ENCODE measurements around the gene CDC42EP3. TPM values are rescaled to one million over a fixed set of nuclear protein-coding genes. Genes with fewer than 3 reads are reported as not detected.

The CDC42EP3 gene
- total RNA-seq, 2 donors from 2014 or later: 42.2 to 57.4 TPM

GRCh38 chr2:37622450-37623100, 48.9 kb downstream of the CDC42EP3 start:
- ATAC-seq (ENCODE audit: insufficient number of reproducible peaks, low FRiP score, low read depth): no peak
- H3K36me3 ChIP-seq: no peaks in the 10 kb centered on the region
- TF ChIP-seq CTCF (IDR thresholded peaks at IDR 0.05): no peak

DNA sequence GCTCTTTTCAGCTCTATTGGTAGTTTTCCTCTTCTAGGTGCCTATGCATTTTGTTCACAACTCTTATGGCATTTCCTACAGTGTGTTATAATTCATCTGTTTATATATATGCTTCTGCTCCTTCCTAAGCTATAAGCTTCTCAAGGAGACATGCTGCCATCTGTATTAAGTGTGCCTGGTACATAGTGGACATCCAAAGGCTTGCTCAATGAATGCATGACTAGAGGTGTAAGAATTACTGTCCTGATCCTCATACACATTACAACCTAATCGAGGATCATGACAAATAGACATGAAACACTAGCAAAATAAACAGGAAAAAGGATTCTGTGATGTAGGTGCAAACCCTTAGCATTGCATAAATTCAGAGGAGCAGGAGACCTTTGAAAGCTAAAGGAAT, 50.2 kb downstream of the CDC42EP3 start:
- Histone ChIP-seq H3K36me3 (no peaks in the 10 kb centered on the region), H3K9me3 (no peaks in the 10 kb centered on the region), H3K27me3 (replicated peaks; ENCODE audit: insufficient read depth) (no peaks in the 10 kb centered on the region), H3K4me3 (no peak overlapping the region), H3K27ac (no peak overlapping the region), H3K4me1 (ENCODE audit: control insufficient read depth in 1 of 2, low read depth in 2 of 2) (peaks cover 31 to 60% of the 10 kb centered on the region in 2 donors)
- no peak for TF ChIP-seq CTCF (IDR thresholded peaks at IDR 0.05)
- ATAC-seq (ENCODE audit: insufficient number of reproducible peaks, low FRiP score, low read depth): no peak
- DNase-seq (ENCODE audit: low spot score): no peak

More at GRCh38 chr2:37622450-37623100, 48.9 kb downstream of the CDC42EP3 start:
- Histone ChIP-seq H3K4me1 (ENCODE audit: control insufficient read depth in 1 of 2, low read depth in 2 of 2) (peaks cover 20 to 57% of the 10 kb centered on the region in 2 donors), H3K4me3 (no peak overlapping the region), H3K9me3 (no peaks in the 10 kb centered on the region), H3K27ac (no peak overlapping the region), H3K27me3 (replicated peaks; ENCODE audit: insufficient read depth) (no peaks in the 10 kb centered on the region)
- DNase-seq (ENCODE audit: low spot score): no peak

- peak overlapping the region; percentile 60 to 74 for H3K27ac ChIP-seq
- no peak for DNase-seq (ENCODE audit: low spot score)
- no peaks in the 10 kb centered on the region for H3K36me3 ChIP-seq
- H3K4me3 ChIP-seq: no peak overlapping the region
- peaks cover 33 to 60% of the 10 kb centered on the region in 2 donors for H3K4me1 ChIP-seq (ENCODE audit: control insufficient read depth in 1 of 2, low read depth in 2 of 2)
- ATAC-seq (ENCODE audit: insufficient number of reproducible peaks, low FRiP score, low read depth): no peak
- TF ChIP-seq CTCF (IDR thresholded peaks at IDR 0.05): no peak
- H3K9me3 ChIP-seq: no peaks in the 10 kb centered on the region
- H3K27me3 ChIP-seq (replicated peaks; ENCODE audit: insufficient read depth): no peaks in the 10 kb centered on the region
Observed at GRCh38 chr2:37619959-37620300, 51.5 kb downstream of the CDC42EP3 start.

- no peaks in the 10 kb centered on the region for H3K27me3 ChIP-seq (replicated peaks; ENCODE audit: insufficient read depth)
- DNase-seq (ENCODE audit: low spot score) (no peak), ATAC-seq (ENCODE audit: insufficient number of reproducible peaks, low FRiP score, low read depth) (no peak)
- H3K9me3 ChIP-seq: no peaks in the 10 kb centered on the region
- peaks cover 31 to 60% of the 10 kb centered on the region in 2 donors for H3K4me1 ChIP-seq (ENCODE audit: control insufficient read depth in 1 of 2, low read depth in 2 of 2)
- TF ChIP-seq CTCF (IDR thresholded peaks at IDR 0.05): no peak
- no peak overlapping the region for H3K4me3 ChIP-seq
- H3K27ac ChIP-seq: peak overlapping the region; percentile 60 to 74
- H3K36me3 ChIP-seq: no peaks in the 10 kb centered on the region
Observed at GRCh38 chr2:37619230-37619958, 52.0 kb downstream of the CDC42EP3 start.

DNA sequence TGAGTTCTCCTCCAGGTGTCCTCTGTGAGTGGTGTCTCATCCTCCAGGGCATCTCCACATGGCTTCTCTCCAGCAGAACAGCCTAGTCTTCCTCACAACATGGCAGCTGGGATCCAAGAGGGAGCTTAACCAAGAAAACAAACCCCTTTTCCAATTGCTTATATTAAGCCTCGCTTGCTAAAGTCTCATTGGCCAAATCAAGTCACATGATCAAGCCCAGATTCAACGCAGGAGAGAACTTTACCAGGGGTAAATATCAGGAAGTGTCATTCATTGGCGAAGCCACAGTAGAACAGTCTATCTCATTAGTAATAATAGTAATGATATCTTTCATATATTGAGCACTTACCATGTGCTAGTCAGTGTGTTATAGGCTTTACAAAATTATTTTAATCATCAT, 53.1 kb downstream of the CDC42EP3 start:
- Histone ChIP-seq H3K27me3 (replicated peaks; ENCODE audit: insufficient read depth) (no peaks in the 10 kb centered on the region), H3K9me3 (no peaks in the 10 kb centered on the region), H3K27ac (peak overlapping the region in 1 of 2 donors; percentile 19), H3K36me3 (no peaks in the 10 kb centered on the region), H3K4me3 (no peak overlapping the region), H3K4me1 (ENCODE audit: control insufficient read depth in 1 of 2, low read depth in 2 of 2) (peaks cover 40 to 60% of the 10 kb centered on the region in 2 donors)
- no peak for ATAC-seq (ENCODE audit: insufficient number of reproducible peaks, low FRiP score, low read depth)
- no peak for TF ChIP-seq CTCF (IDR thresholded peaks at IDR 0.05)
- no peak for DNase-seq (ENCODE audit: low spot score)

All from thoracic aorta (tissue), 2 donors.